Adipose tissue (tissue), 3 donors: ENCODE results near the gene ENTPD7. TPM values are rescaled to one million over a fixed set of nuclear protein-coding genes. Genes with fewer than 3 reads are reported as not detected.
A peak's percentile ranks its signal among the peaks of the same experiment; 100 is the strongest.
"Not testable (repeated sequence)": the region's sequence is repeated elsewhere in the genome, so short reads cannot be mapped to it uniquely, and the experiment has no call there.

ENCODE experiments used
- H3K27ac ChIP-seq: one replicate; pipeline ENCODE4 v1.5.1; 2013; ENCODE audit warnings: low read depth, low read length
- WGBS, 3 donors: extraction: QIAGEN DNeasy Blood & Tissue Kit; methylation state at CpG; one replicate each; pipeline ENCODE4 v1.1.7; 2013; 5-methylcytosine and 5-hydroxymethylcytosine counted together
- polyA plus RNA-seq, 3 donors: library from polyadenylated mRNA; stranded (reverse); fragments of 200-250 nt; gene quantifications; one replicate each; pipeline ENCODE4 v1.2.3, GENCODE V29; 2013
- donor health status: healthy with polysubstance abuse.
- donor health status: Bipolar disorder and iron deficiency.
- donor health status: healthy.

ENTPD7 gene
- polyA plus RNA-seq, 3 donors, result 1.0 to 4.5 (median 2.6) TPM

- WGBS, 3 donors, result 0% methylated on average over 67 to 73 of the region's 73 CpGs
These were observed 72.9 kb downstream of the ENTPD7 start, which contains the start of the genes COX15 and CUTC for GRCh38 chr10:99732033-99732842. Gene COX15, minus strand, starts transcription at chr10:99732127. Its CDS starts 78 bp downstream, at chr10:99732049. Gene CUTC, plus strand, starts transcription at chr10:99732234. Its CDS starts 115 bp downstream, at chr10:99732349.

DNA sequence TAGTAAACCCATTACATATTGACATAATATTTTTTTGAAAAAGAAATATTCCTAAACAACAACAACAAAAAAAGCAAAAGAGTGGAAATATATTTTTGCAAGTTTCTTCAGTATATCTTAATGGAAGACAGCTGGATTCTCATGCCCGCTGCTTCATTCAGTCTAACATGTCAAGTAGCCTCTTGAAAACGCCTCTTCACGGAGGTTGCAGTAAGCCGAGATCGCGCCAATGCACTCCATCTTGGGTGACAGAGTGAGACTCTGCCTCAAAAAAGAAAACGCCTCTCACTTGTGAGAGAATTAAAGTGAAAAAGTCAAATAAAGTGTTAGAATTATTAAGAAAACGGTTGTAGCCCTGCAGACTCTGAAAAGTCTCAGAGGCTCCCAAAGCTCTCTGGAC lies 74.1 kb downstream of the ENTPD7 start:
- H3K27ac ChIP-seq, result no peak overlapping the region
- WGBS, 3 donors, result 71 to 83% (median 78%) methylated on average over 8 of the region's 8 CpGs

More at GRCh38 chr10:99732033-99732842, 72.9 kb downstream of the ENTPD7 start, which contains the start of the genes COX15 and CUTC:
- peak within 1 kb of the TSS; percentile 44 for H3K27ac ChIP-seq

DNA sequence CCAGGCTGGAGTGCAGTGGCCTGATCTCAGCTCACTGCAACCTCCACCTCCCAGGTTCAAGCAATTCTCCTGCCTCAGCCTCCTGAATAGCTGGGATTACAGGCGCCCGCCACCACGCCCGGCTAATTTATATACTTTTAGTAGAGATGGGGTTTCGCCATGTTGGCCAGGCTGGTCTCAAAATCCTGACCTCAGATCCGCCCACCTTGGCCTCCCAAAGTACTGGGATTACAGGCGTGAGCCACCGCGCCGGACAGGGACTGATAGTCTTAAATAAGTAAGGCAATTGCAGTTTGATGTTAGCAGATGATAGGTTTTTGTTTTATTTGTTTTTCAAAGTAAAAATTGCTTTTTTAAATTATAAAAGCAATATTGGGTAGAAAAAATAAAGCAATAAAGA lies 74.8 kb downstream of the ENTPD7 start:
- H3K27ac ChIP-seq, result not testable (repeated sequence)
- WGBS, 3 donors, result 97 to 98% (median 98%) methylated on average over 10 of the region's 10 CpGs

DNA sequence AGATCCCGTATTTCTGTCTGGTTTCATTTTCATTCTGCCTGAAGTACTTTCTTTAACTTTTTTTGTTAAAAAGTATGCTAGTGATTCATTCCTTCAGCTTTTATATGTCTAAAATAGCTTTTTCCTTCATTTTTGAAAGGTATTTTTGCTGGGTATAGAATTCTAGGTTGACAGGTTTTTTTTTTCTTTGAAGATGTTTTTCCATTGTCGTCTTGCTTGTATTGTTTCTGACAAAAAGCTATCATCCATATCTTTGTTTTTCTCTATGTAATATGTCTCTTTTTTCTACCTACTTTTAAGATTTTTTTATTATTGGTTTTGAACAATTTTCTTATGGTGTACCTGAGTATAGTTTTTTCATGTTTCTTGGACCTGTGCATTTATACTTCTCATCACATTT lies 81.0 kb downstream of the ENTPD7 start:
- 97 to 99% (median 98%) methylated on average over 2 of the region's 2 CpGs for WGBS, 3 donors
- no peak overlapping the region for H3K27ac ChIP-seq

DNA sequence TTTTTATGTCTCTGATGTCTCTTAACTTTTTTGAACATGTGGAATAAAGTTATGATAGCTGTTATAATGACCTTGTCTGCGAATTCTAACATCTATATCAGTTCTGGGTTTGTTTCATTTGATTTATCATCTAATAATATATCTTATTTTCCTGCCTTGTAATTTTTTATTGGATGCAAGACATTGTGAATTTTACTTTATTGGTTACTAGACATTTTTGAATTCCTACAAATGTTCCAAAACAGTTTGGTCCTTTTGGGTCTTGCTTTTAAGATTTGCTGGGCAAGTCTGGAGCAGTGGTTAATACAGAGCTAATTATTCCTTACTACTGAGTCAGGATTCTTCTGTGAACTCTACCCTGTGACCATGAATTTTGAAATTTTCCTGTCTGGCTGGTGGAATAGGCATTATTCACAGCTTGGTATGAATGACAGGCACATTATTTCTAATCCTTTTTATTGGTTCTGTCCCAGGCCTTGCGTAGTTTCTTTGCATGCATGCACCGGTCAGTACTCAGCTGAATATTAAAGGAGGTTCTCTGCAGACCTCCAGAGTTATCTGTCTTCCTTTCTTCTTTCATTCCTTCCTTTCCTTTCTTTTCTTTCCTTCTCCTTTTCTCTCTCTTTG lies 81.7 kb downstream of the ENTPD7 start:
- WGBS, 3 donors, result 89 to 99% (median 96%) methylated on average over 3 of the region's 3 CpGs
- H3K27ac ChIP-seq, result no peak overlapping the region

DNA sequence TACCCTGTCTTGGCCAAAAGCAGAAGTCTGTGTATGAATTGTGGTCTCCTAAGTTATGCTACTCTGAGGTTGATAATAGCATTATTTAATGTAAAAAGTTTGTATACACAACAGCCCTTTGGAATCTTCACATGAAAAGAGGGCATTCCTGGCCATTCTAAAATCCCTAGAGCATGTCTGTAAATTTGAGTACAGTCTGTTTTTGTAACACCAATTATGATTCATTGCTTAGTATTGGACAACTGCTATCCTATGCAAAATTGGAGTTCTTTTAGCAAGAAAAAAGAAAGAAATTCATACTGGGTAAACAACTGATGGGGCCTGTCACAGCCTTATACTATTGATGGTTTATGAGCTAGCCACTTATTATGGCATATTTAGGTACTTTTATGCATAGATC lies 82.9 kb downstream of the ENTPD7 start:
- H3K27ac ChIP-seq, result no peak overlapping the region

GRCh38 chr10:99742701-99743100 lies 83.4 kb downstream of the ENTPD7 start:
- 84 to 89% (median 86%) methylated on average over 2 of the region's 2 CpGs for WGBS, 3 donors
- no peak overlapping the region for H3K27ac ChIP-seq

DNA sequence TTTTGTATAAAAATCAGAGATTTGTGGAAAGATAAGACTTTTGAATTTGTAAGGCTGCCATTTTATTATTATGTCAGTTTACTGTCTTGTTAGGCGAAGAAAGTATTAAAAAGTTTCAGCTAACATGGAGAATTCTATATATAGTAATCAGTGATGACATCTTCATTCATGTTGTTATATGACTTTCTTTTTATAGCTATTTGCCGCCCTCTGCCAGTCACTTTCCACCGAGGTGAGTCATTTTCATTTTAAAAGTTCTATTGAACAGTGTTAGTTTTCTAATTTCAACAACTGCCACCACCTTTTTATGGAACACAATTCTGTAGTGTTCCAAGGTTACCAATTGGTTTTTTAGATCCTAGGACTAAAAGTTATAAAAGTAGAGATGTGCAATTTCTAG lies 84.5 kb downstream of the ENTPD7 start:
- H3K27ac ChIP-seq, result no peak overlapping the region
- WGBS, 3 donors, result 85 to 95% (median 90%) methylated on average over 3 of the region's 3 CpGs

DNA sequence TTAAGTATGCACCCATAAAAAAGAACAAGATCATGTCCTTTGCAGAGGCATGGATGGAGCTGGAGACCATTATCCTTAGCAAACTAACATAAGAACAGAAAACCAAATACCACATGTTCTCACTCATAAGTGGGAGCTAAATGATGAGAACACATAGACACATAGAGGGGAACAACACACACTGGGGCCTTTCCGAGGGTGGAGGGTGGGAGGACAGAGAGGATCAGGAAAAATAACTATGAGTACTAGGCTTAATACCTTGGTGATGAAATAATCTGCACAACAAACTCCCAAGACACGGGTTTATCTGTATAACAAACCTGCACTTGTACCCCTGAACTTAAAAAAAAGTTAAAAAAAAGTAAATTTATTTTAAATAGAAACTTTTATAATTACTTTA lies 86.9 kb downstream of the ENTPD7 start:
- not testable (repeated sequence) for H3K27ac ChIP-seq
- WGBS, 3 donors, result 82 to 90% (median 88%) methylated on average over 2 of the region's 2 CpGs

DNA sequence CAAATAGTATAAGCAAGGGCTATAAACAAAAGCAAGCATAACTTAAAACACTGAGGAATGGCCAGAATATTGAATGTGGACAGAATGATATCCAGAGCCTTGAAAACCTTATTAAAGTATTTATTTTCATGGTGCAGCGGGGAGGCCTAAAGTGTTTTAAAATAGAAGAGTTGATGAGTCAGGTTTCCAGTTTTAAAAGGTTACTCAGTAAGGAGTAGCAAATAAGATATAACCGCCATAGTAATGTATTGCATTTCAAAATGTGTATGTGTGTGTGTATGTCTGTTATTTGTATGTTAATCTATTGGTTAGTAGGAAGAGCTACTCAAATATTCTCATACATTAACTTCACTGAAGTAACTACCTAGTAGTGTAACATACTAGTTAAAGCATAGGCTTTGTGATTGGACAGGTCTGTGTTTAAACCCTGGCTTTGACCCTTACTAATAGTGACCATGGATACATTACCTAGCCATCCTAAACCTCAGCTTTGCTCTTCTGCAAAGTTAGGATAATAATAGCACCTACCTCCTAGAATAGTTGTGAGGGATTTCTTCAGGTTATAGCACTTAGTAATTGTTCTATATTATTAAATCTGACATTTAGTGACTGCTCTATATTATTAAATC lies 89.6 kb downstream of the ENTPD7 start:
- no peak overlapping the region for H3K27ac ChIP-seq
- 96 to 100% (median 98%) methylated on average over 2 of the region's 2 CpGs for WGBS, 3 donors

DNA sequence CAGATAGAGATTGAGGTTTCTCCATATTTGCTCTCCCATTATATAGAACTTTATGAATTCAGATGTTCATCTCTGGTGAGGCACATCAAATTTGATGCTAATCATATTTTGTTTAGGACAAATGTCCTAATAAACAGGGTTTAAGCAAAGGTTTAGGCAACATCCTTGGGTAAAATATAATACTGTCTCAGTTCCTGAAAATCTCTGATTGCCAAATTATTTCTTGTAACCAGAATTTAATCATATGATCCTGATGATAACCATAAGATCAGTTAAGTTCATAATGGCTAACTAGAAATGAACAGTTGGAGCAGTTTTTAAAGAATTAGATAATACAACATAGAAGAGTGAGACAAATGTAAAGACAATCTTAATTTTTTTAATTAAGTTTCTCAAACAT lies 91.3 kb downstream of the ENTPD7 start:
- H3K27ac ChIP-seq, result no peak overlapping the region

DNA sequence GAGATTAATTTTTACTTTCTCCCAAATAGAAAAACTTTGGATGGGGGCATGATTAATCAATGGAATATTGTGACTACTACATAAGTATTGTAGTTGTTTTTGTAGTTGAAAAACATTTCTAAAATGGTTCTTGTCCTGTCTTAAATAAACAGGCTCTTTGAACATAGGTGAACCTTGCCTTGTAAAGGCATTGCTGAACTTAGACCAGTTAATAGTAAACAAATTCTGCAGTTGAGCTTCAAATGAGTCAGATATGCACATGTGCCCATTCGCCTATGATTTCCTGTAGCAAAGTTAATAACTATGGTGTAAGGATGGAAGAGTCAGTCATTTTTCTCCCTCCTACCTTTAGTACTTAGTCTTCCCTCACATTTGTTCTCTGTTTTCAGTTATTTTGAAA lies 95.4 kb downstream of the ENTPD7 start:
- 93 to 97% (median 95%) methylated on average over 1 of the region's 1 CpG for WGBS, 3 donors
- H3K27ac ChIP-seq, result no peak overlapping the region

Other genes with a start within 250 kb of the ENTPD7 start
- gene GOT1, start 228.9 kb upstream of the ENTPD7 start, polyA plus RNA-seq, result 10 to 100 TPM; 14.8 to 19.2 (median 17.5) TPM
- gene NKX2-3, start 126.6 kb upstream of the ENTPD7 start, polyA plus RNA-seq, result 1 to 10 TPM in 2 of 3 donors, under 1 TPM in 1; 0.90 to 2.3 (median 1.1) TPM
- gene SLC25A28, start 39.1 kb upstream of the ENTPD7 start, polyA plus RNA-seq, result 10 to 100 TPM; 34.1 to 74.2 (median 68.6) TPM
- 10 to 100 TPM; 10.1 to 18.0 (median 15.4) TPM for gene COX15, start 72.6 kb downstream of the ENTPD7 start, polyA plus RNA-seq
- gene CUTC, start 72.7 kb downstream of the ENTPD7 start, polyA plus RNA-seq, result 10 to 100 TPM; 14.8 to 51.7 (median 47.7) TPM
- 1 to 10 TPM; 1.0 to 2.6 (median 2.1) TPM for gene ABCC2, start 123.1 kb downstream of the ENTPD7 start, polyA plus RNA-seq